ENCODE data around the gene IRAK2.

IRAK2 gene

GRCh38 chr3:10279384-10280176 is 114.9 kb downstream of the IRAK2 start:
- DNase-seq = no peak
- Mint-ChIP-seq H3K9me3 (no peaks in the 10 kb centered on the region), H3K27me3 (no peaks in the 10 kb centered on the region), H3K4me3 (no peak overlapping the region), H3K27ac (peak overlapping the region; percentile 81), H3K4me1 (ENCODE audit: low read depth) (peaks cover 63% of the 10 kb centered on the region), H3K36me3 (ENCODE audit: low read depth) (peaks cover 93% of the 10 kb centered on the region)

GRCh38 chr3:10280177-10280529 is 115.4 kb downstream of the IRAK2 start:
- Mint-ChIP-seq H3K9me3 (no peaks in the 10 kb centered on the region), H3K4me1 (ENCODE audit: low read depth) (peaks cover 67% of the 10 kb centered on the region), H3K36me3 (ENCODE audit: low read depth) (peaks cover 96% of the 10 kb centered on the region), H3K27ac (peak overlapping the region; percentile 81), H3K4me3 (no peak overlapping the region), H3K27me3 (no peaks in the 10 kb centered on the region)
- no peak for DNase-seq

GRCh38 chr3:10280571-10280970 is 115.9 kb downstream of the IRAK2 start:
- Mint-ChIP-seq H3K36me3 (ENCODE audit: low read depth) (peaks cover 95% of the 10 kb centered on the region), H3K27me3 (no peaks in the 10 kb centered on the region), H3K4me1 (ENCODE audit: low read depth) (peaks cover 69% of the 10 kb centered on the region), H3K27ac (peak overlapping the region; percentile 81), H3K9me3 (no peaks in the 10 kb centered on the region), H3K4me3 (no peak overlapping the region)
- peak; percentile 23 for DNase-seq

- DNase-seq = no peak
- Mint-ChIP-seq H3K27ac (peak overlapping the region; percentile 84), H3K4me3 (no peak overlapping the region), H3K4me1 (ENCODE audit: low read depth) (peaks cover 79% of the 10 kb centered on the region), H3K9me3 (no peaks in the 10 kb centered on the region), H3K36me3 (ENCODE audit: low read depth) (peaks cover 95% of the 10 kb centered on the region), H3K27me3 (no peaks in the 10 kb centered on the region)
Measured at GRCh38 chr3:10281951-10282350, 117.2 kb downstream of the IRAK2 start.

- H3K36me3 Mint-ChIP-seq (ENCODE audit: low read depth) = peaks cover 94% of the 10 kb centered on the region
- peaks cover 74% of the 10 kb centered on the region for H3K4me1 Mint-ChIP-seq (ENCODE audit: low read depth)
- no peaks in the 10 kb centered on the region for H3K9me3 Mint-ChIP-seq
- DNase-seq = no peak
- peak overlapping the region; percentile 68 for H3K27ac Mint-ChIP-seq
- H3K4me3 Mint-ChIP-seq = no peak overlapping the region
- H3K27me3 Mint-ChIP-seq = no peaks in the 10 kb centered on the region
Measured at GRCh38 chr3:10283638-10284037, 118.9 kb downstream of the IRAK2 start.

GRCh38 chr3:10284496-10284895 is 119.8 kb downstream of the IRAK2 start:
- H3K4me1 Mint-ChIP-seq (ENCODE audit: low read depth) = peaks cover 67% of the 10 kb centered on the region
- H3K27me3 Mint-ChIP-seq = no peaks in the 10 kb centered on the region
- no peak overlapping the region for H3K4me3 Mint-ChIP-seq
- H3K9me3 Mint-ChIP-seq = no peaks in the 10 kb centered on the region
- peaks cover 94% of the 10 kb centered on the region for H3K36me3 Mint-ChIP-seq (ENCODE audit: low read depth)
- H3K27ac Mint-ChIP-seq = peak overlapping the region; percentile 78
- DNase-seq = no peak

- Mint-ChIP-seq H3K9me3 (no peaks in the 10 kb centered on the region), H3K4me1 (ENCODE audit: low read depth) (peaks cover 57% of the 10 kb centered on the region), H3K27me3 (no peaks in the 10 kb centered on the region), H3K4me3 (no peak overlapping the region), H3K27ac (peak overlapping the region; percentile 78), H3K36me3 (ENCODE audit: low read depth) (peaks cover 92% of the 10 kb centered on the region)
- DNase-seq = no peak
Measured at GRCh38 chr3:10285272-10286132, 120.8 kb downstream of the IRAK2 start.

- Mint-ChIP-seq H3K9me3 (no peaks in the 10 kb centered on the region), H3K27ac (peak overlapping the region; percentile 74), H3K4me3 (no peak overlapping the region), H3K36me3 (ENCODE audit: low read depth) (peaks cover 92% of the 10 kb centered on the region), H3K27me3 (no peaks in the 10 kb centered on the region), H3K4me1 (ENCODE audit: low read depth) (peaks cover 50% of the 10 kb centered on the region)
- no peak for DNase-seq
Measured at GRCh38 chr3:10286133-10286524, 121.4 kb downstream of the IRAK2 start.

- Mint-ChIP-seq H3K27me3 (no peaks in the 10 kb centered on the region), H3K9me3 (no peaks in the 10 kb centered on the region), H3K4me3 (no peak overlapping the region), H3K27ac (peak overlapping the region; percentile 61), H3K4me1 (ENCODE audit: low read depth) (peaks cover 53% of the 10 kb centered on the region), H3K36me3 (ENCODE audit: low read depth) (peaks cover 93% of the 10 kb centered on the region)
- DNase-seq = no peak
Measured at GRCh38 chr3:10286596-10287295, 122.0 kb downstream of the IRAK2 start.

- no peak for DNase-seq
- H3K4me1 Mint-ChIP-seq (ENCODE audit: low read depth) = peaks cover 54% of the 10 kb centered on the region
- no peaks in the 10 kb centered on the region for H3K27me3 Mint-ChIP-seq
- H3K9me3 Mint-ChIP-seq = no peaks in the 10 kb centered on the region
- H3K4me3 Mint-ChIP-seq = no peak overlapping the region
- H3K36me3 Mint-ChIP-seq (ENCODE audit: low read depth) = peaks cover 94% of the 10 kb centered on the region
- peak overlapping the region; percentile 22 for H3K27ac Mint-ChIP-seq
Measured at GRCh38 chr3:10287936-10288574, 123.3 kb downstream of the IRAK2 start.

GRCh38 chr3:10288575-10288960 is 123.8 kb downstream of the IRAK2 start:
- H3K27me3 Mint-ChIP-seq = no peaks in the 10 kb centered on the region
- DNase-seq = no peak
- H3K27ac Mint-ChIP-seq = peak overlapping the region; percentile 22
- H3K4me3 Mint-ChIP-seq = no peak overlapping the region
- peaks cover 94% of the 10 kb centered on the region for H3K36me3 Mint-ChIP-seq (ENCODE audit: low read depth)
- H3K9me3 Mint-ChIP-seq = no peaks in the 10 kb centered on the region
- peaks cover 49% of the 10 kb centered on the region for H3K4me1 Mint-ChIP-seq (ENCODE audit: low read depth)

GRCh38 chr3:10289077-10289476 is 124.4 kb downstream of the IRAK2 start:
- Mint-ChIP-seq H3K4me3 (no peak overlapping the region), H3K9me3 (no peaks in the 10 kb centered on the region), H3K36me3 (ENCODE audit: low read depth) (peaks cover 93% of the 10 kb centered on the region), H3K27ac (peak overlapping the region; percentile 18), H3K27me3 (no peaks in the 10 kb centered on the region), H3K4me1 (ENCODE audit: low read depth) (peaks cover 44% of the 10 kb centered on the region)
- DNase-seq = no peak

GRCh38 chr3:10289787-10290355 is 125.2 kb downstream of the IRAK2 start:
- no peak overlapping the region for H3K4me3 Mint-ChIP-seq
- no peak overlapping the region for H3K27ac Mint-ChIP-seq
- peaks cover 36% of the 10 kb centered on the region for H3K4me1 Mint-ChIP-seq (ENCODE audit: low read depth)
- DNase-seq = no peak
- no peaks in the 10 kb centered on the region for H3K27me3 Mint-ChIP-seq
- peaks cover 92% of the 10 kb centered on the region for H3K36me3 Mint-ChIP-seq (ENCODE audit: low read depth)
- no peaks in the 10 kb centered on the region for H3K9me3 Mint-ChIP-seq

Measured in activated T-cell treated with anti-CD3 and anti-CD28 coated beads, Interleukin-2, amount 50 U/mL, for 24 hours (primary cell).